Caco-2 (cell line): ENCODE data around the gene SENP7. TPM values are rescaled to one million over a fixed set of nuclear protein-coding genes. Genes with fewer than 3 reads are reported as not detected.
A peak's percentile ranks its signal among the peaks of the same experiment; 100 is the strongest.

ENCODE experiments used
- BruUV-seq: library from RNA; stranded (reverse); fragments of 400-500 nt; replicated peaks from 2 replicates; lab custom pipeline; 2021; lab: Mats Ljungman, UMichigan
- CTCF ChIA-PET: fragments of 300-600 bp; sonication (Branson Sonifier 250); formaldehyde crosslinking; loops from one replicate; lab custom pipeline; 2022; ENCODE audit warnings: antibody characterized with exemption; lab: Charles Lee
- POLR2A ChIA-PET: fragments of 300-600 bp; sonication (Branson Sonifier 250); formaldehyde crosslinking; loops from one replicate; lab custom pipeline; 2022; ENCODE audit warnings: antibody characterized with exemption; lab: Charles Lee
- DNase-seq, 2 experiments: peaks; one replicate each; pipeline versions ENCODE4 v3.0.0 to v3.0.0-alpha.2; 2020 to 2022
- H3K27me3 ChIP-seq: replicated peaks from 2 replicates; pipeline ENCODE4 v1.6.0; 2011; ENCODE audit warnings: low read length; ENCODE audit not compliant: control insufficient read depth, insufficient read depth
- H3K36me3 ChIP-seq: 2 replicates; pipeline ENCODE4 v1.5.1; 2011; ENCODE audit warnings: low read length; ENCODE audit not compliant: control insufficient read depth, insufficient read depth
- H3K4me1 ChIP-seq: fragments of 250-450 bp; sonication (Bioruptor Pico); 2 replicates; pipeline ENCODE4 v1.5.1; 2020; ENCODE audit warnings: mild to moderate bottlenecking
- H3K4me3 ChIP-seq: 2 replicates; pipeline ENCODE4 v1.5.1; 2011; ENCODE audit warnings: low read depth, mild to moderate bottlenecking, control low read depth, low read length
- H3K9me3 ChIP-seq: fragments of 250-450 bp; sonication (Bioruptor Pico); 2 replicates; pipeline ENCODE4 v1.5.1; 2020; ENCODE audit warnings: mild to moderate bottlenecking, moderate library complexity
- H3K27ac Mint-ChIP-seq: one replicate; pipeline ENCODE4 v1.8.0; 2022; ENCODE audit warnings: mixed read lengths; ENCODE audit not compliant: unreplicated experiment
- H3K27me3 Mint-ChIP-seq: one replicate; pipeline ENCODE4 v1.8.0; 2022; ENCODE audit warnings: mixed read lengths; ENCODE audit not compliant: insufficient read depth, unreplicated experiment
- H3K36me3 Mint-ChIP-seq: one replicate; pipeline ENCODE4 v1.8.0; 2022; ENCODE audit warnings: mild to moderate bottlenecking, mixed read lengths; ENCODE audit not compliant: insufficient read depth, unreplicated experiment
- H3K4me1 Mint-ChIP-seq: one replicate; pipeline ENCODE4 v1.8.0; 2022; ENCODE audit warnings: low read depth, mixed read lengths; ENCODE audit not compliant: unreplicated experiment
- H3K4me3 Mint-ChIP-seq: one replicate; pipeline ENCODE4 v1.8.0; 2022; ENCODE audit warnings: mild to moderate bottlenecking, moderate library complexity, mixed read lengths; ENCODE audit not compliant: unreplicated experiment
- H3K9me3 Mint-ChIP-seq: one replicate; pipeline ENCODE4 v1.8.0; 2022; ENCODE audit warnings: mixed read lengths; ENCODE audit not compliant: unreplicated experiment
- CTCF ChIP-seq, 2 experiments: fragments of 200-600 bp in 1 of 2; IDR thresholded peaks; 1 replicate in 1 of 2; 2 replicates in 1 of 2; pipeline versions ENCODE4 v1.5.1 to v1.8.0; 2011 to 2022; ENCODE audit warnings: antibody characterized with exemption in 1 of 2, control low read depth in 1 of 2, inconsistent platforms in 1 of 2, low read depth in 1 of 2, low read length in 1 of 2, mild to moderate bottlenecking in 1 of 2, moderate library complexity in 1 of 2; ENCODE audit not compliant: insufficient read depth in 1 of 2, severe bottlenecking in 1 of 2, unreplicated experiment in 1 of 2
- intact Hi-C: fragments of 100-400 bp; cut with micrococcal nuclease; formaldehyde crosslinking; loops from one replicate; pipeline ENCODE4 v1.10.0; 2022; ENCODE audit not compliant: unreplicated experiment
- total RNA-seq: library from RNA; stranded (reverse); gene quantifications from 2 replicates; pipeline ENCODE4 v1.2.3, GENCODE V29; 2022

Gene SENP7
- total RNA-seq, 1 experiment from 2014 or later, result 8.5 TPM

- intact Hi-C loops, result loop anchor here (1.0 to 2.0 kb wide), 2 partner anchors 35 to 61 kb away; partner anchors contain the start of gene PCNP
- Mint-ChIP-seq H3K27ac (peak overlapping the region; percentile 77), H3K36me3 (peaks cover 11% of the 10 kb centered on the region), H3K4me3 (peak overlapping the region; percentile 90), H3K9me3 (no peaks in the 10 kb centered on the region), H3K4me1 (peaks cover 12% of the 10 kb centered on the region), H3K27me3 (no peaks in the 10 kb centered on the region)
- POLR2A ChIA-PET, result interaction anchor here (0.8 kb wide), 1 partner anchor 60 kb away, joined by 10 read pairs; no protein-coding TSS in a partner anchor
- BruUV-seq, result TSS peak; percentile 99
- TF ChIP-seq CTCF (IDR thresholded peaks at IDR 0.05; ENCODE audit: insufficient read depth in 1 of 2, low read depth in 1 of 2, low read length in 1 of 2, severe bottlenecking in 1 of 2, unreplicated experiment in 1 of 2), result no peak
- H3K4me1 ChIP-seq, result peaks cover 11% of the 10 kb centered on the region
- H3K4me3 ChIP-seq, result peak overlapping the region; percentile 54
- no peaks in the 10 kb centered on the region for H3K9me3 ChIP-seq
- H3K27me3 ChIP-seq, result no peaks in the 10 kb centered on the region
- no peaks in the 10 kb centered on the region for H3K36me3 ChIP-seq
- CTCF ChIA-PET, result interaction anchor here (0.7 kb wide), 1 partner anchor 304 kb away, joined by 3 read pairs; no protein-coding TSS in a partner anchor
- no peak for DNase-seq
Observed at GRCh38 chr3:101513419-101513986, 491 bp upstream of the SENP7 start.

GRCh38 chr3:101512396-101512645 lies 691 bp downstream of the SENP7 start:
- ChIA-PET POLR2A (no interaction called here), CTCF (interaction anchor here (0.6 to 1.5 kb wide), 2 partner anchors 61 to 69 kb away, joined by 3 read pairs; partner anchors contain the start of gene PCNP)
- peak overlapping the region; percentile 54 for H3K4me3 ChIP-seq
- H3K36me3 ChIP-seq, result no peaks in the 10 kb centered on the region
- TF ChIP-seq CTCF (IDR thresholded peaks at IDR 0.05; ENCODE audit: insufficient read depth in 1 of 2, low read depth in 1 of 2, low read length in 1 of 2, severe bottlenecking in 1 of 2, unreplicated experiment in 1 of 2), result no peak
- H3K9me3 ChIP-seq, result no peaks in the 10 kb centered on the region
- no peaks in the 10 kb centered on the region for H3K9me3 Mint-ChIP-seq
- no peak for DNase-seq
- peaks cover 6% of the 10 kb centered on the region for H3K4me1 Mint-ChIP-seq
- H3K27me3 Mint-ChIP-seq, result no peaks in the 10 kb centered on the region
- BruUV-seq, result TSS peak; percentile 67
- H3K36me3 Mint-ChIP-seq, result peaks cover 11% of the 10 kb centered on the region
- H3K4me1 ChIP-seq, result peaks cover 11% of the 10 kb centered on the region
- H3K27me3 ChIP-seq, result no peaks in the 10 kb centered on the region
- peak overlapping the region; percentile 77 for H3K27ac Mint-ChIP-seq
- peak overlapping the region; percentile 90 for H3K4me3 Mint-ChIP-seq
- intact Hi-C loops, result loop anchor here (2.0 kb wide), 1 partner anchor 36 kb away; no protein-coding TSS in a partner anchor

- DNase-seq, result no peak
- Histone ChIP-seq H3K4me3 (no peak overlapping the region), H3K27me3 (no peaks in the 10 kb centered on the region), H3K4me1 (peaks cover 11% of the 10 kb centered on the region), H3K36me3 (no peaks in the 10 kb centered on the region), H3K9me3 (no peaks in the 10 kb centered on the region)
- no TSS peak for BruUV-seq
- peaks cover 14% of the 10 kb centered on the region for H3K36me3 Mint-ChIP-seq
- peaks cover 6% of the 10 kb centered on the region for H3K4me1 Mint-ChIP-seq
- CTCF ChIA-PET, result no interaction called here
- intact Hi-C loops, result no loop called here
- POLR2A ChIA-PET, result no interaction called here
- no peaks in the 10 kb centered on the region for H3K27me3 Mint-ChIP-seq
- H3K4me3 Mint-ChIP-seq, result no peak overlapping the region
- no peak overlapping the region for H3K27ac Mint-ChIP-seq
- H3K9me3 Mint-ChIP-seq, result no peaks in the 10 kb centered on the region
- TF ChIP-seq CTCF (IDR thresholded peaks at IDR 0.05; ENCODE audit: insufficient read depth in 1 of 2, low read depth in 1 of 2, low read length in 1 of 2, severe bottlenecking in 1 of 2, unreplicated experiment in 1 of 2), result no peak
Observed at GRCh38 chr3:101509811-101510210, 3.2 kb downstream of the SENP7 start.
